HL-60 (cell line): Measurements from ENCODE around the gene CFAP100.

ENCODE experiments used
- DNase-seq, 2 experiments: peaks; one replicate each; pipeline ENCODE4 v3.0.0-alpha.2; 2010 to 2020; ENCODE audit warnings: low read depth in 1 of 2, low spot score in 1 of 2
- H3K27ac ChIP-seq: fragments of 250-450 bp; sonication (Bioruptor Pico); replicated peaks from 2 replicates; pipeline ENCODE4 v1.5.1; 2020; ENCODE audit warnings: mild to moderate bottlenecking, moderate library complexity
- H3K27me3 ChIP-seq: fragments of 250-450 bp; sonication (Bioruptor Pico); 2 replicates; pipeline ENCODE4 v1.5.1; 2021; ENCODE audit warnings: mild to moderate bottlenecking, moderate library complexity; ENCODE audit not compliant: insufficient read depth, poor library complexity, severe bottlenecking
- H3K4me3 ChIP-seq: replicated peaks from 2 replicates; pipeline ENCODE4 v1.5.1; 2011; ENCODE audit warnings: mild to moderate bottlenecking, control low read depth, low read length; ENCODE audit not compliant: insufficient read depth
- GABPA ChIP-seq: IDR thresholded peaks from 2 replicates; pipeline ENCODE4 v1.6.1; 2012; ENCODE audit warnings: low read depth
- POLR2AphosphoS5 ChIP-seq: IDR thresholded peaks from 2 replicates; pipeline ENCODE4 v1.6.1; 2012; ENCODE audit warnings: low read depth
- SPI1 ChIP-seq: IDR thresholded peaks from 2 replicates; pipeline ENCODE4 v1.6.1; 2012; ENCODE audit warnings: low read depth, mild to moderate bottlenecking, borderline replicate concordance
- TF ChIP-seq, protein P1 (sequence below): IDR thresholded peaks from 2 replicates; pipeline ENCODE4 v1.6.1; 2012; ENCODE audit warnings: low read depth; ENCODE audit not compliant: insufficient replicate concordance
- TF ChIP-seq, protein P2 (sequence below): IDR thresholded peaks from one replicate; pipeline ENCODE4 v1.5.1; 2011; ENCODE audit warnings: low read length, control low read depth, inconsistent platforms; ENCODE audit not compliant: insufficient read depth

The CFAP100 gene

DNA sequence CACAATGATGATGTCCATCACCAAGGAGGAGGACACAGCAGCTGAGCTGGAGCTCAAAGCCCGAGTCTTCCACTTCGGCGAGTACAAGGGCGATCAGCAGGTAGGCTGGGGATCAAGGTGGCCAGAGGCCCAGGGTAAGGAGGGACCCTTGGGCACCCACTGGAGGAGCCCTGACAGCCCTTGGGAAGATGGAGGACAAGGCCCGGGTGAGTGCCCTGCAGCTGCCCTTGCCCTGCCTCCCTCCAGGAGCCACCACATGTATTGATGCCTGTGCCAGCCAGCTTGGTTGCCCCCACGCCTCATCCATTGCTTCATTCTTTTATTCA, 38.4 kb downstream of the CFAP100 start:
- no peak overlapping the region for H3K27ac ChIP-seq
- H3K4me3 ChIP-seq, result no peak overlapping the region
- TF ChIP-seq SPI1 (no peak), POLR2AphosphoS5 (no peak), GABPA (no peak)
- TF ChIP-seq, protein P1, sequence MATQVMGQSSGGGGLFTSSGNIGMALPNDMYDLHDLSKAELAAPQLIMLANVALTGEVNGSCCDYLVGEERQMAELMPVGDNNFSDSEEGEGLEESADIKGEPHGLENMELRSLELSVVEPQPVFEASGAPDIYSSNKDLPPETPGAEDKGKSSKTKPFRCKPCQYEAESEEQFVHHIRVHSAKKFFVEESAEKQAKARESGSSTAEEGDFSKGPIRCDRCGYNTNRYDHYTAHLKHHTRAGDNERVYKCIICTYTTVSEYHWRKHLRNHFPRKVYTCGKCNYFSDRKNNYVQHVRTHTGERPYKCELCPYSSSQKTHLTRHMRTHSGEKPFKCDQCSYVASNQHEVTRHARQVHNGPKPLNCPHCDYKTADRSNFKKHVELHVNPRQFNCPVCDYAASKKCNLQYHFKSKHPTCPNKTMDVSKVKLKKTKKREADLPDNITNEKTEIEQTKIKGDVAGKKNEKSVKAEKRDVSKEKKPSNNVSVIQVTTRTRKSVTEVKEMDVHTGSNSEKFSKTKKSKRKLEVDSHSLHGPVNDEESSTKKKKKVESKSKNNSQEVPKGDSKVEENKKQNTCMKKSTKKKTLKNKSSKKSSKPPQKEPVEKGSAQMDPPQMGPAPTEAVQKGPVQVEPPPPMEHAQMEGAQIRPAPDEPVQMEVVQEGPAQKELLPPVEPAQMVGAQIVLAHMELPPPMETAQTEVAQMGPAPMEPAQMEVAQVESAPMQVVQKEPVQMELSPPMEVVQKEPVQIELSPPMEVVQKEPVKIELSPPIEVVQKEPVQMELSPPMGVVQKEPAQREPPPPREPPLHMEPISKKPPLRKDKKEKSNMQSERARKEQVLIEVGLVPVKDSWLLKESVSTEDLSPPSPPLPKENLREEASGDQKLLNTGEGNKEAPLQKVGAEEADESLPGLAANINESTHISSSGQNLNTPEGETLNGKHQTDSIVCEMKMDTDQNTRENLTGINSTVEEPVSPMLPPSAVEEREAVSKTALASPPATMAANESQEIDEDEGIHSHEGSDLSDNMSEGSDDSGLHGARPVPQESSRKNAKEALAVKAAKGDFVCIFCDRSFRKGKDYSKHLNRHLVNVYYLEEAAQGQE, result no peak
- TF ChIP-seq, protein P2, sequence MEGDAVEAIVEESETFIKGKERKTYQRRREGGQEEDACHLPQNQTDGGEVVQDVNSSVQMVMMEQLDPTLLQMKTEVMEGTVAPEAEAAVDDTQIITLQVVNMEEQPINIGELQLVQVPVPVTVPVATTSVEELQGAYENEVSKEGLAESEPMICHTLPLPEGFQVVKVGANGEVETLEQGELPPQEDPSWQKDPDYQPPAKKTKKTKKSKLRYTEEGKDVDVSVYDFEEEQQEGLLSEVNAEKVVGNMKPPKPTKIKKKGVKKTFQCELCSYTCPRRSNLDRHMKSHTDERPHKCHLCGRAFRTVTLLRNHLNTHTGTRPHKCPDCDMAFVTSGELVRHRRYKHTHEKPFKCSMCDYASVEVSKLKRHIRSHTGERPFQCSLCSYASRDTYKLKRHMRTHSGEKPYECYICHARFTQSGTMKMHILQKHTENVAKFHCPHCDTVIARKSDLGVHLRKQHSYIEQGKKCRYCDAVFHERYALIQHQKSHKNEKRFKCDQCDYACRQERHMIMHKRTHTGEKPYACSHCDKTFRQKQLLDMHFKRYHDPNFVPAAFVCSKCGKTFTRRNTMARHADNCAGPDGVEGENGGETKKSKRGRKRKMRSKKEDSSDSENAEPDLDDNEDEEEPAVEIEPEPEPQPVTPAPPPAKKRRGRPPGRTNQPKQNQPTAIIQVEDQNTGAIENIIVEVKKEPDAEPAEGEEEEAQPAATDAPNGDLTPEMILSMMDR, result no peak
- DNase-seq, result no peak
- no peaks in the 10 kb centered on the region for H3K27me3 ChIP-seq

DNA sequence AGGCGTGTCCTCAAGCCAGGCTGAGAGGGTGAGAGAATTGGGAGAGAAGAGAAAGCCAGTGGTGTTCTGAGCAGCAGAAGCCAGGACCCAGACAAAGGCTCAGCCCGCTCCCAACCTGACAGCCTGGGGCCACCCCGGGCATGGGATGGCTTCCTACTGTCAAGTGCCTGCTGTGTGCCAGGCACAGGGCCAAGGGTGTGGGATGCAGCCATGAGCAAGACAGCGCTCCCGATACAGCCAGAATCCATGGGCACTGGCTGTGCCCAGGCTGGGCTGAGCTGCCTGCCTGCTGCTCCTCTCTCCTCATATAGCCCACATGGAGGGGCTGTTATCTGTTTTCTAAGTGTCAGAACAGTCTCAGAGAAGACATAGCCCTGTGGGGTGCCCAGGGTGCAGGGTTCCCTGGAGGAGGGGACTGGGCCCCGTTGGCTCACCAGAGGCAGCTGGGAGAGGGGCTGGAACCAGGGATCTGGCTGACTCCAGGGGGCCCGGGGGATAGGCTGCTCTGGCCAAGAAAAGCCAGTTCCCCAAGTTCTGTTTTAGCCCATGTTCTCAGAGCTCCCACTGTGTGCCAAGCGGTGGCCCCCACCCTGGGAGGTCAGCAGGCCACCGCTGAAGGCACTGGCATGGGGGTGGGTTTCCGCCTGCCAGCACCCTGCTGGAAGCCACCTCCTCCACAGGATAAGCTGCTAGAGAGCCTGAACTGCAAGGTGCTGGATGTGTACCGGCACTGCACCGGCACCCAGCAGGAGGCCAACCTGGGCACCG, 39.0 kb downstream of the CFAP100 start:
- DNase-seq, result no peak
- TF ChIP-seq, protein P1, result no peak
- TF ChIP-seq, protein P2, result no peak
- TF ChIP-seq GABPA, result no peak
- no peak for TF ChIP-seq POLR2AphosphoS5
- no peak for TF ChIP-seq SPI1
- no peak overlapping the region for H3K27ac ChIP-seq

DNA sequence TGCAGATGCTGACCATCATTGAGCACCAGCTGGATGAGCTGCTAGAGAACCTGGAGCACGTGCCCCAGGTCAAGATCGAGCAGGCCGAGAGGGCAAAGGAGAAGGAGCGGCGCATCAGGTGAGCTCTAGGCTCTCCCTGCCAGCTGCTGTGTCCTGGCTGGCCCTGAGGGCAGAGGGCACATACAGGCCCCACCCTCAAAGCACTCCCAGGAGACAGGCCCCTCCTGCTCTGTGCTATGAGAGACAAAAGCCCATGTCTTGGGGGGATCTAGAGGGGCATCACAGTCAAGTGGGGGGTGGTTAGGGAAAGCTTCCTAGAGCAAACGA, 39.5 kb downstream of the CFAP100 start:
- TF ChIP-seq POLR2AphosphoS5, result no peak
- no peak for DNase-seq
- Histone ChIP-seq H3K27me3 (no peaks in the 10 kb centered on the region), H3K27ac (no peak overlapping the region), H3K4me3 (no peak overlapping the region)

More for the DNA sequence above, 39.0 kb downstream of the CFAP100 start:
- H3K27me3 ChIP-seq, result no peaks in the 10 kb centered on the region
- no peak overlapping the region for H3K4me3 ChIP-seq

DNA sequence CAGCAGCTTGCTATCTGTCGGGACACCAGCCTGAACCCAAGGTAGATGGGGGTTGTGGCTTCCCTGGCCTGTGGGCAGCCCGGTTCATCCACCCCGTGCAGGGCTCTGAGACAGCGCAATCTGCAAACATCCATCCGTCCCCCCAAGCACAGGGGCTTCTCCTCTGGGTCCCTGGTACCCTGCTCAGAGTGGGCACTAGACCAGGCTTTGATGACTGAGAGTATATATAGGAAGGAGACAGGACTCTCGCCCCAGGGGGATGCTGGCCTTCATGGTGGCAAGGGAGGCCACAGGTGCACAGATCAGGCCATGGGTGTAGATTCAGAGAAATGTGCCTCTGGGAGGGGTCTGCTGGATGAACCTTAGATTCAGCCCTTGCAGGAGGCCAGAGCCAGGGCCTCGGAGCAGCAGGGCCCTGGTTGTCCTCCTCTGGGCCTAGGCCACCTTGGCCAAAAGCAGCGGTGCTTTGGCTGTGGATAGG, 40.3 kb downstream of the CFAP100 start:
- DNase-seq, result no peak
- TF ChIP-seq, protein P1, result no peak
- no peak for TF ChIP-seq SPI1
- no peak for TF ChIP-seq POLR2AphosphoS5
- no peak overlapping the region for H3K4me3 ChIP-seq

More for the DNA sequence above, 40.3 kb downstream of the CFAP100 start:
- Histone ChIP-seq H3K27ac (no peak overlapping the region), H3K27me3 (no peaks in the 10 kb centered on the region)
